Measurements from ENCODE around the gene COL25A1.

Gene COL25A1

GRCh38 chr4:109290918-109291317 is 11.5 kb downstream of the COL25A1 start:
- no peak for DNase-seq

GRCh38 chr4:109278594-109279031 is 23.8 kb downstream of the COL25A1 start:
- DNase-seq, result no peak

- no peak for DNase-seq
Measured at GRCh38 chr4:109276482-109277095, 25.9 kb downstream of the COL25A1 start.

GRCh38 chr4:109275066-109275745 is 27.3 kb downstream of the COL25A1 start:
- DNase-seq, result no peak

GRCh38 chr4:109266891-109267290 is 35.6 kb downstream of the COL25A1 start:
- no peak for DNase-seq

- DNase-seq, result no peak
Measured at GRCh38 chr4:109266236-109266635, 36.2 kb downstream of the COL25A1 start.

- no peak for DNase-seq
Measured at GRCh38 chr4:109263721-109264120, 38.7 kb downstream of the COL25A1 start.

- DNase-seq, result no peak
Measured at GRCh38 chr4:109256818-109257217, 45.6 kb downstream of the COL25A1 start.

GRCh38 chr4:109254845-109255244 is 47.6 kb downstream of the COL25A1 start:
- no peak for DNase-seq

- DNase-seq, result no peak
Measured at GRCh38 chr4:109251396-109251795, 51.1 kb downstream of the COL25A1 start.

GRCh38 chr4:109248322-109248900 is 54.0 kb downstream of the COL25A1 start:
- DNase-seq, result no peak

- DNase-seq, result no peak
Measured at GRCh38 chr4:109243871-109244270, 58.6 kb downstream of the COL25A1 start.

GRCh38 chr4:109238746-109239145 is 63.7 kb downstream of the COL25A1 start:
- DNase-seq, result no peak

- no peak for DNase-seq
Measured at GRCh38 chr4:109235683-109236082, 66.8 kb downstream of the COL25A1 start.

- no peak for DNase-seq
Measured at GRCh38 chr4:109234596-109234995, 67.9 kb downstream of the COL25A1 start.

GRCh38 chr4:109233570-109233969 is 68.9 kb downstream of the COL25A1 start:
- DNase-seq, result no peak

- DNase-seq, result no peak
Measured at GRCh38 chr4:109232681-109233080, 69.8 kb downstream of the COL25A1 start.

GRCh38 chr4:109231331-109231730 is 71.1 kb downstream of the COL25A1 start:
- no peak for DNase-seq

- no peak for DNase-seq
Measured at GRCh38 chr4:109229028-109229427, 73.4 kb downstream of the COL25A1 start.

- DNase-seq, result no peak
Measured at GRCh38 chr4:109218288-109218687, 84.2 kb downstream of the COL25A1 start.

GRCh38 chr4:109216085-109216696 is 86.3 kb downstream of the COL25A1 start:
- DNase-seq, result no peak

- DNase-seq, result no peak
Measured at GRCh38 chr4:109215506-109215905, 87.0 kb downstream of the COL25A1 start.

GRCh38 chr4:109214622-109215301 is 87.7 kb downstream of the COL25A1 start:
- DNase-seq, result no peak

Data from activated gamma-delta T cell treated with Interleukin-2 at 50 U/mL for 16 hours (primary cell).